GM12878 (cell line): Measurements from ENCODE around the gene DGAT2. TPM values are rescaled to one million over a fixed set of nuclear protein-coding genes. Genes with fewer than 3 reads are reported as not detected.

ENCODE experiments used
- ATAC-seq: fragments of 200-7000 bp; cut with Tn5 transposase; 3 replicates; pipeline ENCODE4 v1.9.1; 2020; ENCODE audit warnings: mild to moderate bottlenecking, moderate library complexity
- BruUV-seq: library from RNA; stranded (reverse); fragments of 400-500 nt; replicated peaks from 2 replicates; lab custom pipeline; 2021; lab: Mats Ljungman, UMichigan
- CTCF ChIA-PET: fragments of 300-600 bp; sonication (Branson Sonifier 250); formaldehyde crosslinking; extraction: SDS; loops from one replicate; lab custom pipeline; 2021; ENCODE audit warnings: inconsistent platforms; lab: Yijun Ruan, JAX
- POLR2A ChIA-PET: fragments of 350-600 bp; formaldehyde crosslinking; extraction: SDS; loops from one replicate; lab custom pipeline; 2021; ENCODE audit warnings: inconsistent platforms; lab: Charles Lee
- RAD21 ChIA-PET: fragments of 300-600 bp; sonication (Branson Sonifier 250); formaldehyde crosslinking; loops from one replicate; lab custom pipeline; 2023; ENCODE audit warnings: antibody characterized with exemption; ENCODE audit not compliant: unreplicated experiment; lab: Charles Lee
- SMC1A ChIA-PET: fragments of 300-600 bp; sonication (Branson Sonifier 250); formaldehyde crosslinking; loops from one replicate; lab custom pipeline; 2023; ENCODE audit not compliant: unreplicated experiment, uncharacterized antibody; lab: Charles Lee
- DNase-seq: peaks from one replicate; pipeline ENCODE4 v3.0.0-alpha.2; 2011; ENCODE audit warnings: low read depth, low spot score
- FAIRE-seq: peaks from 3 replicates; lab custom pipeline; 2011; peaks lifted over from hg19 to GRCh38; lab: Jason Lieb, UNC
- H2AFZ ChIP-seq: 2 replicates; pipeline ENCODE4 v1.6.0; 2011; ENCODE audit warnings: low read depth, low read length, control low read depth; ENCODE audit not compliant: control insufficient read depth
- H3K27ac ChIP-seq: 2 replicates; pipeline ENCODE4 v1.5.1; 2011; ENCODE audit warnings: control low read depth; ENCODE audit not compliant: control insufficient read depth, insufficient read depth
- H3K27me3 ChIP-seq, 2 experiments: replicated peaks in 1 of 2; 2 replicates each; pipeline versions ENCODE4 v1.6.0 to v1.6.1; 2011; ENCODE audit warnings: low read length in 1 of 2; ENCODE audit not compliant: control insufficient read depth in 2 of 2, insufficient read depth in 2 of 2
- H3K36me3 ChIP-seq, 2 experiments: 2 replicates each; pipeline ENCODE4 v1.5.1; 2011; ENCODE audit warnings: low read length in 1 of 2; ENCODE audit not compliant: control insufficient read depth in 2 of 2, insufficient read depth in 2 of 2
- H3K4me1 ChIP-seq: 2 replicates; pipeline ENCODE4 v1.6.1; 2011; ENCODE audit warnings: mild to moderate bottlenecking, low read length, moderate library complexity, mixed read lengths; ENCODE audit not compliant: control insufficient read depth, insufficient read depth
- H3K4me2 ChIP-seq: 2 replicates; pipeline ENCODE4 v1.6.0; 2011; ENCODE audit warnings: control low read depth; ENCODE audit not compliant: control insufficient read depth, insufficient read depth
- H3K4me3 ChIP-seq: fragments of 200-600 bp; sonication (generic); 2 replicates; pipeline ENCODE4 v1.5.1; 2016
- H3K79me2 ChIP-seq: 2 replicates; pipeline ENCODE4 v1.6.0; 2011; ENCODE audit warnings: low read length; ENCODE audit not compliant: control insufficient read depth, insufficient read depth
- H3K9ac ChIP-seq: 2 replicates; pipeline ENCODE4 v1.8.0; 2011; ENCODE audit warnings: low read length, control low read depth, mixed read lengths; ENCODE audit not compliant: control insufficient read depth, insufficient read depth
- H3K9me3 ChIP-seq: replicated peaks from 3 replicates; pipeline ENCODE4 v1.5.1; 2011; ENCODE audit warnings: mild to moderate bottlenecking, low read length; ENCODE audit not compliant: control insufficient read depth, insufficient read depth
- H4K20me1 ChIP-seq: 2 replicates; pipeline ENCODE4 v1.6.0; 2011; ENCODE audit not compliant: control insufficient read depth, insufficient read depth
- ATF3 ChIP-seq: IDR thresholded peaks from 2 replicates; pipeline ENCODE4 v1.6.1; 2011; ENCODE audit warnings: low read depth, mild to moderate bottlenecking, low read length, moderate library complexity, borderline replicate concordance; ENCODE audit errors: extremely low read depth
- DPF2 ChIP-seq: fragments of 450-650 bp; IDR thresholded peaks from 2 replicates; pipeline ENCODE4 v1.6.1; 2017; ENCODE audit warnings: mild to moderate bottlenecking
- ETV6 ChIP-seq, 2 experiments: fragments of 450-650 bp in 1 of 2; IDR thresholded peaks in 1 of 2; conservative IDR thresholded peaks in 1 of 2; 2 replicates each; pipeline ENCODE4 v1.6.1; 2014; ENCODE audit warnings: antibody characterized with exemption in 1 of 2, borderline replicate concordance in 1 of 2, low read depth in 1 of 2, mild to moderate bottlenecking in 1 of 2, moderate library complexity in 1 of 2
- GATAD2B ChIP-seq: fragments of 450-650 bp; conservative IDR thresholded peaks from 2 replicates; pipeline ENCODE4 v1.6.1; 2017; ENCODE audit warnings: low read depth, mild to moderate bottlenecking, moderate library complexity
- HDAC2 ChIP-seq: fragments of 200-600 bp; sonication (generic); IDR thresholded peaks from 2 replicates; pipeline ENCODE4 v1.6.1; 2017
- MXI1 ChIP-seq: fragments of 150-350 bp; IDR thresholded peaks from 2 replicates; pipeline ENCODE4 v1.6.1; 2011; ENCODE audit warnings: low read depth, mild to moderate bottlenecking, inconsistent platforms, low read length, improper control_type of control experiment
- NFYB ChIP-seq: IDR thresholded peaks from 2 replicates; pipeline ENCODE4 v1.6.1; 2011; ENCODE audit warnings: low read depth, mild to moderate bottlenecking, low read length, improper control_type of control experiment, moderate library complexity; ENCODE audit not compliant: insufficient read depth
- NR2C2 ChIP-seq: IDR thresholded peaks from 2 replicates; pipeline ENCODE4 v1.6.1; 2011; ENCODE audit warnings: borderline replicate concordance, low read depth; ENCODE audit not compliant: control insufficient read depth, insufficient read length
- PAX8 ChIP-seq: fragments of 450-650 bp; IDR thresholded peaks from 2 replicates; pipeline ENCODE4 v1.6.1; 2017; ENCODE audit warnings: mild to moderate bottlenecking, moderate library complexity
- SIN3A ChIP-seq: IDR thresholded peaks from 2 replicates; pipeline ENCODE4 v1.6.1; 2012; ENCODE audit warnings: low read depth, low read length, improper control_type of control experiment
- SRF ChIP-seq, 2 experiments: IDR thresholded peaks; 2 replicates each; pipeline ENCODE4 v1.6.1; 2011; ENCODE audit warnings: low read depth in 2 of 2, low read length in 2 of 2, mild to moderate bottlenecking in 1 of 2, moderate library complexity in 1 of 2
- ZNF687 ChIP-seq: fragments of 450-650 bp; IDR thresholded peaks from 2 replicates; pipeline ENCODE4 v1.6.1; 2017; ENCODE audit warnings: mild to moderate bottlenecking, moderate library complexity
- WGBS: methylation state at CpG from one replicate; pipeline ENCODE4 v1.1.6; 2016; ENCODE audit warnings: low lambda C conversion rate; ENCODE audit not compliant: insufficient replicate concordance, insufficient coverage; ENCODE audit errors: missing lambda C conversion rate; 5-methylcytosine and 5-hydroxymethylcytosine counted together
- in situ Hi-C: fragments of 300-500 bp; cut with MboI; formaldehyde crosslinking; loops from 9 replicates; pipeline ENCODE4 v1.14.3; 2018; ENCODE audit warnings: mixed read lengths
- intact Hi-C: fragments of 100-400 bp; cut with micrococcal nuclease; formaldehyde crosslinking; loops from one replicate; pipeline ENCODE4 v1.14.2; 2022; ENCODE audit not compliant: unreplicated experiment
- polyA plus RNA-seq, 11 experiments: library from polyadenylated mRNA; depleted of rRNA in 4 of 11; unstranded in 6 of 11; stranded (reverse) in 5 of 11; fragments of >200 nt; fragmentation: Nextera tagmentation in 4 of 11; fragmentation: Illumina TruSeq in 1 of 11; extraction: Ambion mirVana in 4 of 11; extraction: Trizol in 1 of 11; gene quantifications; 1 replicate in 1 of 11; 2 replicates in 10 of 11; pipeline versions ENCODE4 v1.2.1 to v1.2.3, GENCODE V29; 2011 to 2016; ENCODE audit warnings: inconsistent platforms in 2 of 11, missing spikeins in 2 of 11, low read depth in 1 of 11
- total RNA-seq, 4 experiments: library from RNA; depleted of rRNA in 3 of 4; stranded (reverse); fragments of >200 nt in 3 of 4; fragmentation: Illumina TruSeq in 1 of 4; extraction: Trizol in 1 of 4; gene quantifications; 2 replicates each; pipeline versions ENCODE4 v1.2.1 to v1.2.3, GENCODE V29; 2013 to 2021

The DGAT2 gene
- total and polyA plus RNA-seq, 10 of the 15 experiments (the other 5 are each of a cell fraction or from before 2014, with no cell fraction given): 5.1 to 25.9 (median 17.6) TPM

- DNase-seq (no peak), ATAC-seq (no peak), FAIRE-seq (no peak)
- SMC1A ChIA-PET: interaction anchor here (0.9 to 1.9 kb wide), 3 partner anchors 77 to 238 kb away, joined by 3 to 7 read pairs (median 4); no protein-coding TSS in a partner anchor
- no peak for TF ChIP-seq PAX8
- no peak for TF ChIP-seq SRF (IDR thresholded peaks at IDR 0.05; ENCODE audit: low read depth in 2 of 2, low read length in 2 of 2)
- no peak for TF ChIP-seq DPF2
- no peak for TF ChIP-seq NFYB
- no peak overlapping the region for H2AFZ ChIP-seq
- no peak overlapping the region for H3K4me2 ChIP-seq
- CTCF ChIA-PET: interaction anchor here (0.6 to 1.8 kb wide), 8 partner anchors 20 to 481 kb away, joined by 3 to 5 read pairs (median 4); no protein-coding TSS in a partner anchor
- H3K36me3 ChIP-seq: no peaks in the 10 kb centered on the region
- POLR2A ChIA-PET: no interaction called here
- H4K20me1 ChIP-seq: no peaks in the 10 kb centered on the region
- H3K9me3 ChIP-seq: no peaks in the 10 kb centered on the region
- H3K79me2 ChIP-seq: no peaks in the 10 kb centered on the region
- no peak overlapping the region for H3K4me3 ChIP-seq
- no peaks in the 10 kb centered on the region for H3K27me3 ChIP-seq
- 72% methylated on average over 13 of the region's 13 CpGs for WGBS
- in situ Hi-C loops (loop anchor here (5.0 kb wide), 2 partner anchors 42 to 48 kb away; partner anchors contain the start of gene DGAT2), intact Hi-C loops (no loop called here)
- RAD21 ChIA-PET: interaction anchor here (1.3 kb wide), 1 partner anchor 76 kb away, joined by 4 read pairs; no protein-coding TSS in a partner anchor
- no peak overlapping the region for H3K27ac ChIP-seq
- no peaks in the 10 kb centered on the region for H3K4me1 ChIP-seq
- no peak overlapping the region for H3K9ac ChIP-seq
- no TSS peak for BruUV-seq
Observed at GRCh38 chr11:75725547-75726320, 42.8 kb upstream of the DGAT2 start.

- H3K27ac ChIP-seq: no peak overlapping the region
- FAIRE-seq (no peak), DNase-seq (no peak), ATAC-seq (no peak)
- H3K4me2 ChIP-seq: no peak overlapping the region
- H3K79me2 ChIP-seq: no peaks in the 10 kb centered on the region
- BruUV-seq: no TSS peak
- no peaks in the 10 kb centered on the region for H4K20me1 ChIP-seq
- in situ Hi-C loops: loop anchor here (5.0 kb wide), 2 partner anchors 38 to 52 kb away; partner anchors contain the start of gene DGAT2
- H3K4me3 ChIP-seq: no peak overlapping the region
- H3K36me3 ChIP-seq: no peaks in the 10 kb centered on the region
- ChIA-PET RAD21 (no interaction called here), POLR2A (no interaction called here), CTCF (interaction anchor here (1.0 to 1.6 kb wide), 4 partner anchors 23 to 174 kb away, joined by 3 to 4 read pairs (median 3); no protein-coding TSS in a partner anchor), SMC1A (no interaction called here)
- intact Hi-C loops: no loop called here
- H3K9ac ChIP-seq: no peak overlapping the region
- no peaks in the 10 kb centered on the region for H3K27me3 ChIP-seq
- H3K4me1 ChIP-seq: no peaks in the 10 kb centered on the region
- no peaks in the 10 kb centered on the region for H3K9me3 ChIP-seq
- no peak overlapping the region for H2AFZ ChIP-seq
- 75% methylated on average over 2 of the region's 2 CpGs for WGBS
- TF ChIP-seq NR2C2: no peak
- TF ChIP-seq GATAD2B: no peak
- TF ChIP-seq ETV6 (conservative IDR thresholded peaks at IDR 0.05 in 1 of 2, IDR thresholded peaks at IDR 0.05 in 1 of 2; ENCODE audit: borderline replicate concordance in 1 of 2, low read depth in 1 of 2): no peak
- no peak for TF ChIP-seq MXI1
- no peak for TF ChIP-seq ATF3
- TF ChIP-seq ZNF687: no peak
- TF ChIP-seq SIN3A: no peak
- TF ChIP-seq HDAC2: no peak
Observed at GRCh38 chr11:75728992-75729391, 39.6 kb upstream of the DGAT2 start.
